ENCODE data around the gene HSPB6.

- no peak for TF ChIP-seq CTCF (IDR thresholded peaks at IDR 0.05; ENCODE audit: insufficient read depth, low read depth, low read length)
- no peak for TF ChIP-seq EZH2 (IDR thresholded peaks at IDR 0.05; ENCODE audit: insufficient read depth, low read length)
These were observed 27.1 kb downstream of the HSPB6 start for GRCh38 chr19:35729763-35730162.

All from astrocyte (in vitro differentiated cells and primary cell).